Measurements from ENCODE around the gene CTIF.

CTIF gene

DNA sequence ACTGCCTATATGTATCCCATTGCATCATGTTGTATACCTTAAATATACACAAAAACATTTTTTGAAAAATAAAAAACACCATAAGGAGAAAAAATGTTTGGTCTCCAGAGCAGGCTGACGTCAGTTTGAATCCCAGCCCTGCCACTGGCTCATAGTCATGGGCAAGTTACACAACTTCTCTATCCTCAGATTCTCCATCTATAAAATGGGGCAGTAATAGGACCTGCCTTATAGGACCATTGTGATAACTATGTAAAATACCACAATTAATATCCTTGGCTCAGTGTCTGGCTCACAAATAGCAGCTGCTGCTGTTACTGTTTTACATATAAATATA is 276.3 kb downstream of the CTIF start:
- no peak overlapping the region for H2AFZ ChIP-seq (ENCODE audit: low read depth, low read length, severe bottlenecking)
- no peaks in the 10 kb centered on the region for H3K9me2 ChIP-seq (replicated peaks; ENCODE audit: insufficient read depth, low read length)
- no peak overlapping the region for H3K4me2 ChIP-seq (ENCODE audit: low read depth, low read length, poor library complexity, severe bottlenecking)
- no peak overlapping the region for H3K9ac ChIP-seq (ENCODE audit: low read length)
- no peak overlapping the region for H3K4me3 ChIP-seq (ENCODE audit: insufficient read depth, low read length, poor library complexity, severe bottlenecking)
- H3K27ac ChIP-seq (ENCODE audit: low read depth, low read length): no peak overlapping the region
- H3K36me3 ChIP-seq (ENCODE audit: low read length): no peaks in the 10 kb centered on the region
- H3K9me3 ChIP-seq (ENCODE audit: insufficient read depth, low read length): no peaks in the 10 kb centered on the region
- no peak for TF ChIP-seq EZH2phosphoT487 (conservative IDR thresholded peaks at IDR 0.05; ENCODE audit: low read length)
- TF ChIP-seq, protein P1, sequence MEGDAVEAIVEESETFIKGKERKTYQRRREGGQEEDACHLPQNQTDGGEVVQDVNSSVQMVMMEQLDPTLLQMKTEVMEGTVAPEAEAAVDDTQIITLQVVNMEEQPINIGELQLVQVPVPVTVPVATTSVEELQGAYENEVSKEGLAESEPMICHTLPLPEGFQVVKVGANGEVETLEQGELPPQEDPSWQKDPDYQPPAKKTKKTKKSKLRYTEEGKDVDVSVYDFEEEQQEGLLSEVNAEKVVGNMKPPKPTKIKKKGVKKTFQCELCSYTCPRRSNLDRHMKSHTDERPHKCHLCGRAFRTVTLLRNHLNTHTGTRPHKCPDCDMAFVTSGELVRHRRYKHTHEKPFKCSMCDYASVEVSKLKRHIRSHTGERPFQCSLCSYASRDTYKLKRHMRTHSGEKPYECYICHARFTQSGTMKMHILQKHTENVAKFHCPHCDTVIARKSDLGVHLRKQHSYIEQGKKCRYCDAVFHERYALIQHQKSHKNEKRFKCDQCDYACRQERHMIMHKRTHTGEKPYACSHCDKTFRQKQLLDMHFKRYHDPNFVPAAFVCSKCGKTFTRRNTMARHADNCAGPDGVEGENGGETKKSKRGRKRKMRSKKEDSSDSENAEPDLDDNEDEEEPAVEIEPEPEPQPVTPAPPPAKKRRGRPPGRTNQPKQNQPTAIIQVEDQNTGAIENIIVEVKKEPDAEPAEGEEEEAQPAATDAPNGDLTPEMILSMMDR (IDR thresholded peaks at IDR 0.05; ENCODE audit: insufficient read depth, low read length, poor library complexity, severe bottlenecking): no peak
- no peaks in the 10 kb centered on the region for H3F3A ChIP-seq (ENCODE audit: insufficient read depth)
- H3K79me2 ChIP-seq (ENCODE audit: insufficient read depth, low read length): no peaks in the 10 kb centered on the region
- no peaks in the 10 kb centered on the region for H3K27me3 ChIP-seq (ENCODE audit: low read length)
- H4K20me1 ChIP-seq (ENCODE audit: low read depth, low read length): no peaks in the 10 kb centered on the region

DNA sequence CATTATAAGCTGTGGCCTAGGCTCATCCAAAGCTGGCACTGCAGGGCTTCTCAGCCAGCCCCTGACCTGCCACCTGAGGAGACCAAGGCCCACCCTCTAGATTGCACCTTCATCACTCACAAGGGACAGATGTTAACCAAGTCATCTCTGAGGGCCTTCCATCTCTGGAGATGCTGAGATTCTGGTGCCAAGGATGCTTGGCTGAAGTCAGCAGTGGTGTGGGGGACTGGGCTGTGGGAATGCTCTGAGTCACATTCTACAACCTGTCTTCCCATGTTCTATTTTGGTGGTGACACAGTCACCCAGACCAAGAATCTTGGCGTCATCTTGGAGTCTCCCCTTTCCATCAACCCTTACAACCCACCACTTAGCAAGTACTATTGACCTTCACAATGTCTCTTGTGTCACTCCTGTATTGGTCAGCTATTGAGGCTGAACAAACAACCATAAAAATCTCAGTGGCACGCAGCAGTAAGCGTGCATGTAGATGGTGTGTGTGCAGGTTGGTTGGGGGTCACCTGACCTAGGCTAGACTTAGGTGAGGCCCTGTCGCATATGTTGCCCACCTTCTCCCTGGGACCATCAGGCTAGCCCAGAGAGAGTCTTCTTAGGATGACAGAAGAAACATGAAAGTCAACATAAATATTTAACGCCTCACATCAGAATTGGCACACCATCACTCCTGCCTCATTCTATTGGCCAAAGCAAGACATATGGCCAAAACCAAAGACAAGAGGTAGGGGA is 276.9 kb downstream of the CTIF start:
- Histone ChIP-seq H3K27me3 (ENCODE audit: low read length) (no peaks in the 10 kb centered on the region), H3K4me3 (ENCODE audit: insufficient read depth, low read length, poor library complexity, severe bottlenecking) (no peak overlapping the region), H3K79me2 (ENCODE audit: insufficient read depth, low read length) (no peaks in the 10 kb centered on the region), H3K4me2 (ENCODE audit: low read depth, low read length, poor library complexity, severe bottlenecking) (no peak overlapping the region), H2AFZ (ENCODE audit: low read depth, low read length, severe bottlenecking) (no peak overlapping the region), H3K9me2 (replicated peaks; ENCODE audit: insufficient read depth, low read length) (no peaks in the 10 kb centered on the region), H3F3A (ENCODE audit: insufficient read depth) (no peaks in the 10 kb centered on the region), H3K27ac (ENCODE audit: low read depth, low read length) (no peak overlapping the region), H3K9me3 (ENCODE audit: insufficient read depth, low read length) (no peaks in the 10 kb centered on the region), H3K36me3 (ENCODE audit: low read length) (no peaks in the 10 kb centered on the region), H4K20me1 (ENCODE audit: low read depth, low read length) (no peaks in the 10 kb centered on the region), H3K9ac (ENCODE audit: low read length) (no peak overlapping the region)
- TF ChIP-seq, protein P1 (IDR thresholded peaks at IDR 0.05; ENCODE audit: insufficient read depth, low read length, poor library complexity, severe bottlenecking): no peak
- no peak for TF ChIP-seq EZH2phosphoT487 (conservative IDR thresholded peaks at IDR 0.05; ENCODE audit: low read length)

DNA sequence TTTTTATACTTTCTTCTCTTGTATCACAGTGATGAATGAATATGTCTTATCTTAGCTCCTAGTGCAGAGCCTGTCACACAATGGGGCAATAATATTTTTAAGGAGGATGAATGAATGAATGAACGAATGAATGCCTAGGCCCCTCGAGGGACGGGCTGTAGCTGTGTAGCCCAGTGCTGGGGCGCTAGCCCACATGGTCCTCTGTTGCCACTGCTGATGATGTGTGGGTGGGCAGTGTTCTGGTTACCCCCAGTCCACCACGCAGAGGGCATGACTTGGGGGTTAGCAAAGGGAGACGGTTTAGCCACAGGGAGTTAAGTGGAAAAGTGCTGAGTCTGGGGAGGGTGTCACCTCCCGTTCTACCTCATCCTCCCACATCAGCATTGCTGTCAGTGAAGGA is 277.7 kb downstream of the CTIF start:
- no peak overlapping the region for H3K4me2 ChIP-seq (ENCODE audit: low read depth, low read length, poor library complexity, severe bottlenecking)
- H3K9ac ChIP-seq (ENCODE audit: low read length): no peak overlapping the region
- H3K4me3 ChIP-seq (ENCODE audit: insufficient read depth, low read length, poor library complexity, severe bottlenecking): no peak overlapping the region
- no peaks in the 10 kb centered on the region for H3K9me2 ChIP-seq (replicated peaks; ENCODE audit: insufficient read depth, low read length)
- no peaks in the 10 kb centered on the region for H4K20me1 ChIP-seq (ENCODE audit: low read depth, low read length)
- no peaks in the 10 kb centered on the region for H3F3A ChIP-seq (ENCODE audit: insufficient read depth)
- H3K27ac ChIP-seq (ENCODE audit: low read depth, low read length): no peak overlapping the region
- H3K9me3 ChIP-seq (ENCODE audit: insufficient read depth, low read length): no peaks in the 10 kb centered on the region
- TF ChIP-seq, protein P1 (IDR thresholded peaks at IDR 0.05; ENCODE audit: insufficient read depth, low read length, poor library complexity, severe bottlenecking): no peak
- TF ChIP-seq EZH2phosphoT487 (conservative IDR thresholded peaks at IDR 0.05; ENCODE audit: low read length): no peak
- H2AFZ ChIP-seq (ENCODE audit: low read depth, low read length, severe bottlenecking): no peak overlapping the region
- H3K27me3 ChIP-seq (ENCODE audit: low read length): no peaks in the 10 kb centered on the region
- H3K79me2 ChIP-seq (ENCODE audit: insufficient read depth, low read length): no peaks in the 10 kb centered on the region
- H3K36me3 ChIP-seq (ENCODE audit: low read length): no peaks in the 10 kb centered on the region
